Stomach (tissue), 9 donors: Measurements from ENCODE around the gene ZXDC. TPM values are rescaled to one million over a fixed set of nuclear protein-coding genes. Genes with fewer than 3 reads are reported as not detected.

Source experiments
- DNase-seq, 2 donors: peaks; one replicate each; pipeline versions ENCODE4 v3.0.0 to v3.0.0-alpha.2; 2013 to 2019
- H3K27ac ChIP-seq, 5 donors: fragments of 200-600 bp in 4 of 5; sonication (generic) in 4 of 5; one replicate each; pipeline ENCODE4 v1.5.1; 2013 to 2019; ENCODE audit warnings: mild to moderate bottlenecking in 1 of 5, moderate library complexity in 1 of 5
- H3K27me3 ChIP-seq, 3 donors: fragments of 200-600 bp; sonication (generic); one replicate each; pipeline ENCODE4 v1.5.1; 2017 to 2019; ENCODE audit warnings: mixed run types in 1 of 3
- H3K36me3 ChIP-seq, 4 donors: fragments of 200-600 bp; sonication (generic); 1 replicate in 3 of 4; 2 replicates in 1 of 4; pipeline ENCODE4 v1.5.1; 2016 to 2019
- H3K4me1 ChIP-seq, 4 donors: fragments of 200-600 bp; sonication (generic); one replicate each; pipeline ENCODE4 v1.5.1; 2016 to 2019
- H3K4me3 ChIP-seq, 4 donors: fragments of 200-600 bp; sonication (generic) in 3 of 4; one replicate each; pipeline ENCODE4 v1.5.1; 2016 to 2019; ENCODE audit warnings: mild to moderate bottlenecking in 1 of 4
- H3K9me3 ChIP-seq, 4 donors: fragments of 200-600 bp; sonication (generic); one replicate each; pipeline ENCODE4 v1.5.1; 2016 to 2019
- CTCF ChIP-seq, 7 experiments: fragments of 450-650 bp in 4 of 7; fragments of 200-600 bp in 3 of 7; sonication (generic) in 3 of 7; IDR thresholded peaks; one replicate each; pipeline ENCODE4 v1.5.1; 2016 to 2019; ENCODE audit warnings: antibody characterized with exemption in 7 of 7, control low read depth in 2 of 7, mild to moderate bottlenecking in 1 of 7
- EP300 ChIP-seq: sonication (generic); formaldehyde crosslinking; IDR thresholded peaks from one replicate; pipeline ENCODE4 v1.6.1; 2017; ENCODE audit warnings: antibody characterized with exemption
- POLR2A ChIP-seq, 4 donors: fragments of 450-650 bp; IDR thresholded peaks; one replicate each; pipeline ENCODE4 v1.6.1; 2016; ENCODE audit warnings: antibody characterized with exemption in 4 of 4, control low read depth in 2 of 4, mild to moderate bottlenecking in 1 of 4, moderate library complexity in 1 of 4
- POLR2AphosphoS5 ChIP-seq, 3 donors: sonication (generic); formaldehyde crosslinking; IDR thresholded peaks; one replicate each; pipeline ENCODE4 v1.6.1; 2016; ENCODE audit warnings: antibody characterized with exemption in 3 of 3
- WGBS, 5 donors: extraction: QIAGEN DNeasy Blood & Tissue Kit in 3 of 5; methylation state at CpG; one replicate each; pipeline versions ENCODE4 v1.1.5 to v1.1.7; 2013 to 2018; 5-methylcytosine and 5-hydroxymethylcytosine counted together
- intact Hi-C: fragments of 100-400 bp; cut with DNase I; formaldehyde crosslinking; loops from one replicate; pipeline ENCODE4 v1.15.1; 2023; ENCODE audit warnings: low total_unique reads
- polyA plus RNA-seq, 3 donors: library from polyadenylated mRNA; stranded (reverse); fragments of 200-250 nt; gene quantifications; one replicate each; pipeline ENCODE4 v1.2.3, GENCODE V29; 2013
- total RNA-seq, 5 donors: library from RNA; depleted of rRNA; stranded (reverse); fragments of >200 nt; gene quantifications; one replicate each; pipeline versions ENCODE4 v1.1.0 to v1.2.3, GENCODE V29; 2014 to 2016
- donor health status: healthy with polysubstance abuse.
- donor health status: Bipolar disorder and iron deficiency.
- donor health status: healthy.

The ZXDC gene
- total and polyA plus RNA-seq, 8 donors: 6.1 to 73.2 (median 22.4) TPM

DNA sequence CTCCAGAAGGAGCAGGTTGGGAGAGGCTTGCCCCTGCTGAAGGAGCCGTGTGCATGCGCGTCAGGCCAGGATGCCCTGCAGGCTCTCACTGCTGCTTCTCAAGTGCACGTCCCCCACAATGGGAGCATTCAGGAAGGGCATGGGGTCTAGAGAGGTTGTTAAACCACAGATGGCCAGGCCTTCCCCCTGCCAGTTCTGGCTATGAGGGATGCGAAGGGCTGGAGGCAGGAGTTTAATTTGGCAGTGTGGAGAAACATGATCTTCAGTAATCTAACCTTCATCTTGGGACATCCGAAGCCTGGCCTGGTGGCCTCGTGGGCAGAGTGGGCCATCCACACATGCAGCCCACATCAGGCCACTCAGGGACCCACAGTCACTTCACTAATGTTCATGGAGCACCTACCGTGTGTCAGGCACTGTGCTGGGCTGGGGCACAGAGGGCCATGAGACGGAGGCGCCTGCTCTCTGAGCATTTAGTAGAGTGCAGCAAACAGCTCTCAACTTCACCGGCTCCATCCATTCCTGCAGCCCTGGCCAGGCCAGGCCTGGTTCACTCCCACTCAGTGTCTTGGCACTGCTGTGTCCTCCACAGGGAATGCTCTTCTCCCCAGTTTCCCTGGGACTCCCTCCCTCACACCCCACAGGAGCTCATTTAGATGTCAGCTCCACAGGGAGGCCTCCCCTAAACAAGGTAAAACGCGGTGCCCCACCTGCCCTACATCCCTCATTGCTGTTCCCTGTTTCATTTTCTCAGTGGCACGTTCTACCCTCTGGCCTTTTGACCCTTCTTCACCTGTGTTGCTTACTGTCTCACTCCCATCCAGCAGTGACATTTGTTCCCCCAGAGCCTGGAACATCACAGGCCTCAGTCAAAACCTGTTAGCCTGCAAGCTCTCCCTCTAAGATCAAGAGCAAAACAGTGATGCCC, 77.0 kb downstream of the ZXDC start:
- H3K36me3 ChIP-seq: no peaks in the 10 kb centered on the region
- no peak for DNase-seq
- H3K27ac ChIP-seq: no peak overlapping the region
- peaks cover 6 to 11% (median 7%) of the 10 kb centered on the region in 4 donors for H3K4me1 ChIP-seq
- WGBS, 5 donors: 88 to 93% (median 89%) methylated on average over 12 to 14 of the region's 14 CpGs
- H3K9me3 ChIP-seq: no peaks in the 10 kb centered on the region
- intact Hi-C loops: loop anchor here (10.0 kb wide), 1 partner anchor 274 kb away; no protein-coding TSS in a partner anchor
- H3K27me3 ChIP-seq: peaks cover 0 to 38% (median 23%) of the 10 kb centered on the region in 3 donors
- no peak overlapping the region for H3K4me3 ChIP-seq
- TF ChIP-seq EP300 (no peak), CTCF (IDR thresholded peaks at IDR 0.05) (no peak), POLR2AphosphoS5 (IDR thresholded peaks at IDR 0.05) (no peak), POLR2A (IDR thresholded peaks at IDR 0.05) (no peak)

- intact Hi-C loops: loop anchor here (10.0 kb wide), 1 partner anchor 273 kb away; no protein-coding TSS in a partner anchor
- no peak for TF ChIP-seq POLR2AphosphoS5 (IDR thresholded peaks at IDR 0.05)
- TF ChIP-seq EP300: no peak
- no peak for TF ChIP-seq POLR2A (IDR thresholded peaks at IDR 0.05)
- TF ChIP-seq CTCF (IDR thresholded peaks at IDR 0.05): no peak
- WGBS, 5 donors: 90 to 93% (median 90%) methylated on average over 10 to 13 of the region's 13 CpGs
- no peaks in the 10 kb centered on the region for H3K9me3 ChIP-seq
- no peaks in the 10 kb centered on the region for H3K36me3 ChIP-seq
- peaks cover 0 to 38% (median 23%) of the 10 kb centered on the region in 3 donors for H3K27me3 ChIP-seq
- H3K4me3 ChIP-seq: no peak overlapping the region
- no peak overlapping the region for H3K27ac ChIP-seq
- DNase-seq: no peak
- peaks cover 6 to 11% (median 7%) of the 10 kb centered on the region in 4 donors for H3K4me1 ChIP-seq
Observed at GRCh38 chr3:126397610-126398422, 77.9 kb downstream of the ZXDC start.

- peaks cover 6 to 11% (median 7%) of the 10 kb centered on the region in 4 donors for H3K4me1 ChIP-seq
- 90 to 97% (median 91%) methylated on average over 5 of the region's 5 CpGs for WGBS, 5 donors
- no peak overlapping the region for H3K27ac ChIP-seq
- no peaks in the 10 kb centered on the region for H3K9me3 ChIP-seq
- no peak for DNase-seq
- intact Hi-C loops: loop anchor here (10.0 kb wide), 1 partner anchor 272 kb away; no protein-coding TSS in a partner anchor
- peaks cover 0 to 35% (median 19%) of the 10 kb centered on the region in 3 donors for H3K27me3 ChIP-seq
- H3K4me3 ChIP-seq: no peak overlapping the region
- TF ChIP-seq POLR2A (IDR thresholded peaks at IDR 0.05): no peak
- TF ChIP-seq POLR2AphosphoS5 (IDR thresholded peaks at IDR 0.05): no peak
- no peak for TF ChIP-seq EP300
- TF ChIP-seq CTCF (IDR thresholded peaks at IDR 0.05): no peak
- no peaks in the 10 kb centered on the region for H3K36me3 ChIP-seq
Observed at GRCh38 chr3:126396536-126396935, 79.2 kb downstream of the ZXDC start.
